GM21447 (cell line): ENCODE measurements around the gene RNF2.
A peak's percentile ranks its signal among the peaks of the same experiment; 100 is the strongest.
"Not testable (repeated sequence)": the region's sequence is repeated elsewhere in the genome, so short reads cannot be mapped to it uniquely, and the experiment has no call there.

Experiments
- ATAC-seq: cut with Tn5 transposase; IDR thresholded peaks from one replicate; pipeline ENCODE4 v1.9.1; 2021; ENCODE audit not compliant: unreplicated experiment

Gene RNF2

GRCh38 chr1:185044981-185045813 lies at the start of gene RNF2:
TSS of gene RNF2 (plus strand) at chr1:185045558. CDS start at chr1:185087554, 41,996 bp downstream.
- ATAC-seq: peak; percentile 77

GRCh38 chr1:184999974-185000373 lies 45.4 kb upstream of the RNF2 start:
- not testable (repeated sequence) for ATAC-seq

- ATAC-seq: not testable (repeated sequence)
Observed at GRCh38 chr1:185001312-185001880, 44.0 kb upstream of the RNF2 start.

GRCh38 chr1:185008838-185009237 lies 36.5 kb upstream of the RNF2 start:
- no peak for ATAC-seq

- ATAC-seq: no peak
Observed at GRCh38 chr1:185010361-185010760, 35.0 kb upstream of the RNF2 start.

GRCh38 chr1:185014941-185015340 lies 30.4 kb upstream of the RNF2 start:
- no peak for ATAC-seq

- ATAC-seq: no peak
Observed at GRCh38 chr1:185015631-185016030, 29.7 kb upstream of the RNF2 start.

GRCh38 chr1:185016880-185017279 lies 28.5 kb upstream of the RNF2 start:
- no peak for ATAC-seq

- ATAC-seq: no peak
Observed at GRCh38 chr1:185017338-185017737, 28.0 kb upstream of the RNF2 start.

GRCh38 chr1:185017966-185018365 lies 27.4 kb upstream of the RNF2 start:
- no peak for ATAC-seq

GRCh38 chr1:185027252-185027882 lies 18.0 kb upstream of the RNF2 start:
- ATAC-seq: no peak

GRCh38 chr1:185033686-185034085 lies 11.7 kb upstream of the RNF2 start:
- no peak for ATAC-seq

- no peak for ATAC-seq
Observed at GRCh38 chr1:185035258-185035657, 10.1 kb upstream of the RNF2 start.

GRCh38 chr1:185038813-185039376 lies 6.5 kb upstream of the RNF2 start:
- ATAC-seq: no peak

- no peak for ATAC-seq
Observed at GRCh38 chr1:185039726-185040407, 5.5 kb upstream of the RNF2 start.

- ATAC-seq: no peak
Observed at GRCh38 chr1:185040408-185040735, 5.0 kb upstream of the RNF2 start.

GRCh38 chr1:185041742-185042141 lies 3.6 kb upstream of the RNF2 start:
- no peak for ATAC-seq

GRCh38 chr1:185042737-185043136 lies 2.6 kb upstream of the RNF2 start:
- ATAC-seq: no peak

- no peak for ATAC-seq
Observed at GRCh38 chr1:185044387-185044786, 971 bp upstream of the RNF2 start.

GRCh38 chr1:185045814-185046492 lies 595 bp downstream of the RNF2 start:
- ATAC-seq: peak; percentile 44

GRCh38 chr1:185046668-185047067 lies 1.3 kb downstream of the RNF2 start:
- no peak for ATAC-seq
